KBM-7 (cell line): Measurements from ENCODE around the gene SDSL.
A peak's percentile ranks its signal among the peaks of the same experiment; 100 is the strongest.

Experiments used
- DNase-seq: peaks from one replicate; pipeline ENCODE4 v3.0.0-alpha.2; 2015
- in situ Hi-C: fragments of 300-500 bp; cut with MboI; formaldehyde crosslinking; loops from 2 replicates; pipeline ENCODE4 v1.14.3; 2020; ENCODE audit warnings: low sequenced_read_pairs, low pct_unique_long_range_greater_than_20kb, mixed read lengths

Gene SDSL

DNA sequence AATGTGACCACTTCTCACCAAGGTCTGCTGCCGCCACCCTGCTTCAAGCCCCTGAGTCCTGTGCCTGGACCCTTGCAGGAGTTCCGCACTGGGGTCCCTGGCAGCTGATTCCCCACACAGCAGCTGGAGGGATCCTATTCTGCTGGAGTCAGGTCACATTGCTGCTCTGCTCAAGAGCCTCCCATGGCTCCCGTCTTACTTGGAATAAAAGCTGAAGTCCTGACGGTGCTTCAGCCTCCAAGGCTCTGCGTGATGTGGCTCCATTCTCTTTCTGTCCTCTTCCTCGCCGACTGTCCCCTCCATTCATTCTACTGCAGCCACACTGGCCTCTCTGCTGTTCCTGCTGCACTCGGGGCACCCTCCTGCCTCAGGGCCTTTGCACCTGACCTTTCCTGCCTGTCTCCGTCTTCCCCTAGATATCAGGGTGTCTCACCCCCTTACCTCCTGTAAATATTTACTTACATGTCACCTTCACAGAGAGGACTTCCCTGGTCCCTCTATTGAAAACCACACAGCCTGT lies 7.6 kb upstream of the SDSL start:
- in situ Hi-C loops = no loop called here
- DNase-seq = no peak

DNA sequence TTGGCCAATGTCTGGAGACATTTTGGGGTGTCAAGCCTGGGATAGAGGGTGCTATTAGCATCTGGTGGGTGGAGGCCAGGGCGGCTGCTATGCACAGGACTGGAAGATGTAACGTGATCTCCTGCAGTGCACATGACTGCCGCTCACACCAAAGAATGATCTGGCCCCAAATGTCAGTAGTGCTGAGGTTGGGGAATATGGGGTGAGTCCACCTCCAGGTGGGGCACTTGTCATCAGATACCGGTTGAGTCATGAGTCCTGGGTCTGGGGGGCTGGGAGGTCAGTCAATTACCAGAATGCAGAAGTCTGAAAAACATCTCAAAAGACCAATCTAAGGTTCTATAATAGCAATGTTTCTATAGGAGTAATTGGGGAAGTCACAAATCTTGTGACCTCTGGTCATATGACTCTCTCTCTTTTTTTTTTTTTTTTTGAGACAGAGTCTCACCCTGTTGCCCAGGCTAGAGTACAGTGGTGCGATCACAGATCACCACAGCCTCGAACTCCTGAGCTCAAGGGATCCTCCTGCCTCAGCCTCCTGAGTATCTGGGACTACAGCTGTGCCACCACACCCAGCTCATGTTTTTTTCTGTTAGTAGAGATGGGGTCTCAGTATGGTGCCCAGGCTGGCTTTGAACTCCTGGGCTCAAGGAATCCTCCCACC lies 6.0 kb upstream of the SDSL start:
- peak; percentile 69 for DNase-seq
- in situ Hi-C loops = no loop called here

DNA sequence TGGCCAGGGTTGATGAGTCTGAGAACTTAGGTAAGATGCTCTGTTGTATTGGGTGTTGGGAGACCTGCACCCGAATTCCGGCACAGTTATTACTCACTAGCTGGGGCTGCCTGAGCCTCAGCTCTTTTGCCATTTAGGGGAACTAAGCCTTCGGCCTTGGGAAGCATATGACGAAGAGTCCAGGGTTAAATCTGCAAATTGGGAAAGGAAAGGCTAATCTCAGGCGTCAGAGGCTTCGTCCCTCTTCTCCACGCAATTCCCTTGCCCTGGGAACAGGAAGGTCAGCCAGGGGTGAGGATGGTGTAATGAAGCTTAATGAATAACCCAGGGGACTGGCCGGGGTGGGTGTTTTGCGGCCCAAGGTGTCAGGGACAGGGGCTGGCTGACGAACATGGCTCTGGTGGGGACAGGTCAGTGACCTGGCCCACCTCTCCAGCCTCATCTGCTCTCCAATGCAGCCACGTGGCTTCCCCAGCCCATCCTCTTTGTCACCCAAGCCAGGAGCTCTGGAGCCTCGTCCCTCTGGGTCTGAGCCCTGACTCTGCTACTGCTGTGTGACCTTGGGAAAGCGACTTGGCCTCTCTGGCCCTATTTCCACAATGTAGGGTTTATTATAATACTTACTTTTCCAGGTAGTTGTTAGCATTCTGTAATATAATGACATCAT lies 3.8 kb upstream of the SDSL start:
- DNase-seq = no peak
- in situ Hi-C loops = no loop called here

DNA sequence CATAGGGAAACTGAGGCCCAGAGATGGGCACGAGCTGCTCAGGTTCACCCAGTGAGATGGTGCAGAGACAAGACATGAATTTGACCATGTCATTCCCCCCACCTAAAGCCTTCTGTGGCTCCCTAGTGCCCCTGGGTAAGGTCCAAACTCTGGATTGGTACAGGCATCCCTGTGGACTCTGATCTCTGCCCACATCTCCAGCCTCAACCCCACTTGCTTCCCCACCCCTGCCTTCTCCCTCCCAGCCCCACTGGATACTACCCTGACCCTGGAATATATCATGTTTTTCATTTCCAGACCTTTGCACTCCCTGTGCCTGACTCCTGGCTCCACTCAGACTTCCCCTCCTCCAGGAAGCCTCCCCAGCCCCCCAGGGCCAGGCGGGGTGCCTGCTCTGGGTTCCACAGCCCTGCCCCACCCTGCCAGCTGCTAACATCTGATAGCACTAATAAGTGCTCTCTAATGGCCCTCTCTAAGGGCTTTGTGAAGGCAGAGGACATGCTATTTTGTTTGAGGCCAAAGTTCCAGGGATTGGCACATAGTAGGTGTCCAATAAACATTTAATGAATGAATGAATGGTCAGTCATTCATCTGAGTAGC lies 1.1 kb upstream of the SDSL start:
- in situ Hi-C loops = no loop called here
- no peak for DNase-seq

DNA sequence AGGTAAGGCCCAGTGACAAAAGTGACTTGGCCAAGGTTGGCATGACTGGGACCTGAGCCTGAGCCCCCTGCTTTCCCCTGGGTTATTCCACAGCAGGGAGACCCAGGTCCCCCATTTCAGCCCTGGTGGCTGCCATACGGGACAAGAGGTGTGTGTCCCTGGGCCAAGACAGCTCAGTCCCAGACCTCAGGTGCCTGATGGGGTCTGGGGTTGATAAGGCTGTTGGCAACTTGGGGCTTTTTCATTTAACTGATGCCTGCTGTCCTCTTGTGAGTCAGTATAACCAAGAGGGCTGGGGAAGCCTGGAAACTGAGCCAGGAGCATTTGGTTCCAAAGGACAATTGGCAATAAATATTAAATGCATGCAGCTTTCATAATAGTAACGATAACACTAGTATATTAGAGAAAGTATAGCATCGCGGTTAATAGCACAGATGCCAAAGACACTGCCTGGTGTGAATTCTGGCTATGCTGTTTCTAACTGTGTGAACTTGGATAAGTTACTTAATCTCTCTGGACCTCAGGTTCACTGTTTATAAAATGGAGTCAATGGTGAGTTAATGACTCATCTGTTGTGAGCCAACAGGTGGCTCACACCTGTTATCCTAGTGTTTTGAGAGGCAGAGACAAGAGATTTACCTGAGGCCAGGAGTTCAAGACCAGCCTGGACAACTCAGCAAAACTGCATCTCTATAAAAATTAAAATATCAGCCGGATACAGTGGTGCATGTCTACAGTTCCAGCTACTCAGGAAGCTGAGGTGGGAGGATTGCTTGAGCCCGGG lies 898 bp downstream of the SDSL start:
- in situ Hi-C loops = no loop called here
- no peak for DNase-seq

DNA sequence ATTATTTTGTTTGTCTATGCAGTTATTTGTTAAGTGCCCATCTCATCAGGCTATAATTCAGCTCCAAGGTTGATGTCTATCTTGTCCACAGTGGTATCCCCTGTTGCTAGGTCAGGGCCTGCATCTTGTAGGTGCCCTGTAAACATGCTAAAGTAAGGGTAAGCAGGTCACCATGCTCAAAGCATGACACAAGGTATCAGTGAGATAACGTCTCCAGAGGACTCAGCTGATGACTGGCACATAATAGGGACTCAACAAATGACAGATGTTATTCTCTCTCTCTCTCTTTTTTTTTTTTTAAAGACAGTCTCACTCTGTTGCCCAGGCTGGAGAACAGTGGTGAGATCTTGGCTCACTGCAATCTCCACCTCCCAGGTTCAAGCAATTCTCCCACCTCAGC lies 2.3 kb downstream of the SDSL start:
- in situ Hi-C loops = no loop called here

DNA sequence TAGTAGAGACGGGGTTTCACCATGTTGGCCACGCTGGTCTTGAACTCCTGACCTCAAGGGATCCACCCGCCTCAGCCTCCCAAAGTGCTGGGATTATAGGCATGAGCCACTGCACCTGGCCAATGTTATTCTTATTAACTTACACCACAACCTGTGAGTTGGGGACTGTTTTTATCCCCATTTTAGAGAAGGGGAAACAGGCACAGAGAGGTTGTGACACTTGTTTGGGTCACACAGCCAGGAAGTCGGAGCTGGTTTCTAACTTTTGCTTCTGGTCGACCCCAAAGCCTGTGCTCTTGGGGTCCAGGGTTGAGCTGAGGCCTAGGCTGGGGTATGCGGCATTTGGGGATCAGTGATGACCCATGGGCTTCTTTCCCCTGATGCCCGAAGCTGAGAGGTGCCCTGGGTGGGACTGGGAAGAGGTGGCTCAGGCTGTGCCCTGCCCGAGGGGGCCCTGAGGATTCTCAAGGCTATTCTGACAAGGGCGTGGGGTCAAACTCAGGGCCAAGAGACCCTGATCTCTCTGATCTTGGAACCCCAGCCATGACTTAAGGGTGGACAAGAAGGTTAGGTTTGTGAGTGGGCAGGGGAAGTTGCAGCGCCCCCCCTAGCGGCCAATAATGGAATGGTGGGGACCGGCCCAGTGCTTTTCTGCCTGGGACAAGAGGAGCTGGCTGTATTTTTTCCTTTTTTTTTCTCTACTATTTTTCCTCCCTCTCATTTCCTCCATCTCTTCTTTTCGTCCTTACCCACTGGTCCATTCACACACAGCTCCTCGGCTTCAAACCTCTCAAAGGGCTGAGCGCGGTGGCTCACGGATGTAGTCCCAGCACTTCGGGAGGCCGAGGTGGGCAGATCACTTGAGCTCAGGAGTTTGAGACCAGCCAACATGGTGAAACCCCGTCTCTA lies 3.0 kb downstream of the SDSL start:
- in situ Hi-C loops = no loop called here
- peak; percentile 92 for DNase-seq

More for the DNA sequence above, 2.3 kb downstream of the SDSL start:
- DNase-seq = no peak

DNA sequence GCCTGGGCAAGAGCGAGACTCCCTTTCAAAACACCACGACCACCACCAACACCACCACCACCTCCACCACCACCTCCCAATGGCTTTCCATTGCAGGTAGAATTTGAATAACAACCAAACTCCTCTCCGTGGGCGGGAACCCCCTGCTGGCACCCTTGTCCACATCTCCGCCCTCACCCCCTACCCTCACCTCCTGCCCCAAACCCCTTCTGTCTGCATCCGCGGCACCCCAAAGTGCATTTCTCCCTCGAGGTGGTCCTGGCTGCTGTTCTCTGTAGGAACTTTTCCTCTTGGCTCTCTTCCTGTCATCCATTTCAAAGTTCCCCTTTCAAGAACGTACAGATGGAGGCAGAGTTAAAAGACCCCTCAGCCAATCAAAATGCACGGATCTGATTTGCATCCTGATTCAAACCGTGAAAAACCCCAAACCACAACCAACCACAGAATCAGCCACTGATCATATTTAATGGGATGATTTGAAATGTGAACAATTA lies 3.8 kb downstream of the SDSL start:
- in situ Hi-C loops = no loop called here
- peak; percentile 42 for DNase-seq

DNA sequence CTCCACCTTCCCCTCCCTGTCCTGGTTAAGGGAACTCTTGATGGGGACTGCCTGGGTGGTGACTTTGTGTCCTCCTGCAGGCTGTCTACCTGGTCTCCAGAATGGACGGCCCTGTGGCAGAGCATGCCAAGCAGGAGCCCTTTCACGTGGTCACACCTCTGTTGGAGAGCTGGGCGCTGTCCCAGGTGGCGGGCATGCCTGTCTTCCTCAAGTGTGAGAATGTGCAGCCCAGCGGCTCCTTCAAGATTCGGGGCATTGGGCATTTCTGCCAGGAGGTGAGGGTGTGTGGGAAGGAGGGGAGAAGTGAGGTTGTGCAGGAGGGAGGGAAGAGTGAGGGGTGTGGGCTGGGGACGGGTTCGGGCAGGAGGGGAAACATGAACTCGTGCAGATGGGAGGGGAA lies 5.7 kb downstream of the SDSL start:
- in situ Hi-C loops = no loop called here
- DNase-seq = no peak

DNA sequence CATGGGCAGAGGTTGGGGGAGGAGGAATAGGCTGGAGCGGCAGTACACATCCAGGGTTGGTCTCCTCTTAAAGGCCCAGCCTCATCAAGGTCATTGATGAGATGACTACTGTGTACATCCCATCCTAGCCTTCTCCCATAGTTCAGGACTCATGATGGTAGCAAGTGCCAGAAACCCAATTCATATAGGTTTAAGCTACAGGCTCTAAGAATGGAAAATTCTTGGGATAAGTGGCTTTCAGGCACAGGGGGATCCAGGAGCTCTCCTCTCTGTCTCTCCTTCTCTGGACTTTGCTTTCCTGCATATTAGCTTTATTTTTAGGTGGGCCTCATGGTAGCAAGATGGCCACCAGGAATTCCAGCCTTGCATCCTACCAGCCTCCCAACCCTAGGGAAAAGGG lies 6.3 kb downstream of the SDSL start:
- DNase-seq = no peak
- in situ Hi-C loops = no loop called here

DNA sequence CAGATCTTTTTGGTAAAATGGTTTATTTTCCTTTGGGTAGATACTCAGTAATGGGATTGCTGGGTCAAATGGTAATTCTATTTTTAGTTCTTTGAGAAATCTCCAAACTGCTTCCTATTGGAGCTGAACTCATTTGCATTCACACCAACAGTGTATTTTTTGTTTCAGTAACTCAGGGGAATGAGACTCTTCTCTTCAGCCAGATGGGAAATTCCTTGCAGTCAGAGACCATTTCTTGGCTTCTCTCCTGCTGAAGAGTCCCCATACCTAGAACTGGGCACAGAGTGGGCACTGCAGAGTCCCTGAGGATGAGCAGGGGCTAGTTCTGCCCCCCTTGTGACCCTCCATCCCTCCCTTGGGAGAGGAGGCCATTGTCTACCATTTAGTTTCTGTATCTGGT lies 10.8 kb downstream of the SDSL start:
- in situ Hi-C loops = no loop called here
- no peak for DNase-seq

DNA sequence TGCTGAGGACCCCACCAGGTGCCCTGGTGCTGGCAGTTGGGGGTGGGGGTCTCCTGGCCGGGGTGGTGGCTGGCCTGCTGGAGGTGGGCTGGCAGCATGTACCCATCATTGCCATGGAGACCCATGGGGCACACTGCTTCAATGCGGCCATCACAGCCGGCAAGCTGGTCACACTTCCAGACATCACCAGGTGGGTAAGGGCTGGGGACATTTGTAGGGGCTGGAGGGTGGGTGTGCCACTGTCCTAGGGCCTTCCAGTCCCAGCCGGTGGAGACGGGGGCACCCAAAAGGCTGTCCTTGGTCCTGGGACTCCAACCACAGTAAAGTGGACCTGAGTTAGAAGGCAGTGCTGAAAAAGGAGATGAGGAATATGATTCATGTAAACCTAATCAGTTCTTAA lies 13.2 kb downstream of the SDSL start:
- no peak for DNase-seq
- in situ Hi-C loops = no loop called here

DNA sequence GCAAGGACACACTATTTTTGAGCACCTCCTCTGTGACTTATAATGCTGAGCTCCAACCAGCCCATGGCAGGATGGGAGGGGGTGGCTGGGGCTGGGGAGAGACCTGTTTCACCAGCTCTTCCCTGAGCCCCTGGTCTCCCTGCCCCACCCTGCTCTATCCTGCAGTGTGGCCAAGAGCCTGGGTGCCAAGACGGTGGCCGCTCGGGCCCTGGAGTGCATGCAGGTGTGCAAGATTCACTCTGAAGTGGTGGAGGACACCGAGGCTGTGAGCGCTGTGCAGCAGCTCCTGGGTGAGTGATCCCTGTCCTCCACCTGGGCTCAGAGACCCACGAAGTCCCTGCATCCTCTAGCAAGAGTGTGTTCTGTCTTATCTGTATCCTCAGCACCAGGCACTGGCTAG lies 14.4 kb downstream of the SDSL start:
- in situ Hi-C loops = no loop called here
- DNase-seq = no peak

DNA sequence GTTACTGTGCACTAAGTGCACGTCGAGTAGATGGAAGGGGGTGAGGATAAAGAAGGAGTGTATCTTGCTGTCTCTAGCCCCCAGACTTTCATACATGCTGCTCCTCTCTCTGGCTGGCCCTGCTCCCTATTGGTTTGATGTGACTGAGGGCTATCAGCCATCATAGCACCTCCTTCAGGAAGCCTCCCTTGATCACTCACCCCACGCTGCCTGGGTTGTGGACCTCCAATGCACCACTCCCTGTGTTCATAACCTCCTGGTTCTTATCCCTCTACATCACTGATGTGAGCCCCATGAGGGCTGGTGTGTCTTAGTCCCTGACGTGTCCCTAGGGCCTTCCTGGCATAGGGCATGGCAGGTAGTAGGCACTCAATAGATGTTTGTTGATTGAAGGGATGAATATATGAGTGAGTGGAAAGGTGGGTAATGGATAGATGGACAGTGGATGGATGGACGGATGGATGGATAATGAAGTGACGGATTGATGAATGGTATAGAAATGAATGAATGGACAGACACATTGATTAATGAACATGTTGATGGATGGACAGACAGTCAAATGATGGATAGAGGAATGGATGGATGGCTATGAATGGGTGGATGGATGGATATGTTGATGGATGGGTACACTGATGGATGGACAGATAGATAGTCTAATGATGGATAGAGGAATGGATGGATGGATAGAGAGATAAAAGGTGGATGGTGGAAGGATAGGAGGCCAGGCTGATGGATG lies 15.0 kb downstream of the SDSL start:
- in situ Hi-C loops = no loop called here
- no peak for DNase-seq

DNA sequence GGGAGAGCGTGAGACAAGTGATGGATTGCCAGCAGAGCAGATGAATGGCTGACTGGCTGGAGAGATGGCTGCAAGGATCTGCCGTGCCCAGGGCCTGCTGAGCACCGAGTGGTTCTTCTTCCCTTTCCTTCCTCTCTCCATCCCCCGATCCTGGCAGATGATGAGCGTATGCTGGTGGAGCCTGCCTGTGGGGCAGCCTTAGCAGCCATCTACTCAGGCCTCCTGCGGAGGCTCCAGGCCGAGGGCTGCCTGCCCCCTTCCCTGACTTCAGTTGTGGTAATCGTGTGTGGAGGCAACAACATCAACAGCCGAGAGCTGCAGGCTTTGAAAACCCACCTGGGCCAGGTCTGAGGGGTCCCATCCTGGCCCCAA lies 15.5 kb downstream of the SDSL start:
- DNase-seq = no peak
- in situ Hi-C loops = no loop called here

DNA sequence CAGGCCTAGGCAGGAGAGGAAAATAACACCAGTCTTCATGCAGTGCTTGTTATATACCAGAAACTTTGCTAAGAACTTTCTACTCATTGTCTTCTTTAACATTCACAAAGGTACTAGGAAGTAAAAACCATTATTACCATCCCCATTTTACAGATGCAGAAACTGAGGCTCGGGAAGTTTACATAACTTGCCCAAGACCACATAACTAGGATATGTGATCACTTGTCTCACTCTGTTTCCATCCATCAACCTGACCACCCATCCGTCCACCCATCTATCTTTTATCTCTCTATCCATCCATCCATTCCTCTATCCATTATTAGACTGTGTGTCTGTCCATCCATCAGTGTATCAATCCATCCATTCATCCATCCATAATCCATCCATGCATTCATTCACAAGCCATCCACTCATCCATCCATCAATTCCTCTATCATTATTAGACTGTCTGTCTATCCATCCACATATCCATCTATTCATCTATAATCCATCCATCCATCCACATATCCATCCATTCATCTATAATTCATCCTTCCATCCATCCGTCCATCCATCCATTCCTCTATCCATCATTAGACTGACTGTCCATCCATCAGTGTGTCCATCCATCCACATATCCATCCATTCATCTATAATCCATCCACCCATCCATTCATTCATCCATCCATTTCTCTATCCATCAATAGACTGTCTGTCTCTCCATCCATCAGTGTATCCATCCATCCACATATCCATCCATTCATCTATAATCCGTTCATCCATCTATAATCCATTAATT lies 16.5 kb downstream of the SDSL start:
- in situ Hi-C loops = no loop called here
- DNase-seq = no peak

DNA sequence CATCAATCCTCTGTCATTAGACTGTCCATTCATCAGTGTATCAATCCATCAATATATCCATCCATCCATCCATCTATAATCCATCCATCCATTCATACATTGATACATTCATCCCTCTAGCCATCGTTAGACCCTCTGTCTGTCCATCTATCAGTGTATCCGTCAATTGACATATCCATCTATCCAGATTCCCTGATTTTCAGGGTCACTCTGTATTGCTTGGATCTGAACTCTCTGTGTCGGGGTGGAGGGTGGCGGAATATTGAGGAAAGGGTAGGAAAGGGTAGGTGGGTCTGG lies 17.1 kb downstream of the SDSL start:
- in situ Hi-C loops = no loop called here
- DNase-seq = no peak

DNA sequence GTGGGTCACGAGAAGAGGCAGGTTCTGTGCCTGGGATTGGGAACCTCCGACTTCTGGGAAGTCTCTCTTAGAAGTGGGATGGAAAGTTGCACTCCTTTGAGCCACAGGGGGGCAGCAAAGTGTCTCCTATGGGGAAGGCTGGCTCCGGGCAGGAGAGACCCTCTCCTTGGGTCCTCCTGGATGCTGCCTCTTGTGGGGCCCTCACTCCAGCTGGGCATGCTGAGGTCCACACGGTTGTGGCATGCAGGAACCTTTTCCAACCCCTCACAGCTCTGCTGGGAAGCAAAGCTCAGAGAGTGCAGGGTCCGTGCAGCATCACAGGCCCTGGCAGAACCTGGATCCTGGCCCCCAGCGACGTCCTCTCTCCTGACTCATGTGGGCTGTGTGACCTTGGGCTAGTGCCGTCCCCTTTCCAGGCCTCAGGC lies 17.4 kb downstream of the SDSL start:
- in situ Hi-C loops = no loop called here
- peak; percentile 42 for DNase-seq
